ENCODE results near the gene MSRB2.
A peak's percentile ranks its signal among the peaks of the same experiment; 100 is the strongest.

Gene MSRB2

DNA sequence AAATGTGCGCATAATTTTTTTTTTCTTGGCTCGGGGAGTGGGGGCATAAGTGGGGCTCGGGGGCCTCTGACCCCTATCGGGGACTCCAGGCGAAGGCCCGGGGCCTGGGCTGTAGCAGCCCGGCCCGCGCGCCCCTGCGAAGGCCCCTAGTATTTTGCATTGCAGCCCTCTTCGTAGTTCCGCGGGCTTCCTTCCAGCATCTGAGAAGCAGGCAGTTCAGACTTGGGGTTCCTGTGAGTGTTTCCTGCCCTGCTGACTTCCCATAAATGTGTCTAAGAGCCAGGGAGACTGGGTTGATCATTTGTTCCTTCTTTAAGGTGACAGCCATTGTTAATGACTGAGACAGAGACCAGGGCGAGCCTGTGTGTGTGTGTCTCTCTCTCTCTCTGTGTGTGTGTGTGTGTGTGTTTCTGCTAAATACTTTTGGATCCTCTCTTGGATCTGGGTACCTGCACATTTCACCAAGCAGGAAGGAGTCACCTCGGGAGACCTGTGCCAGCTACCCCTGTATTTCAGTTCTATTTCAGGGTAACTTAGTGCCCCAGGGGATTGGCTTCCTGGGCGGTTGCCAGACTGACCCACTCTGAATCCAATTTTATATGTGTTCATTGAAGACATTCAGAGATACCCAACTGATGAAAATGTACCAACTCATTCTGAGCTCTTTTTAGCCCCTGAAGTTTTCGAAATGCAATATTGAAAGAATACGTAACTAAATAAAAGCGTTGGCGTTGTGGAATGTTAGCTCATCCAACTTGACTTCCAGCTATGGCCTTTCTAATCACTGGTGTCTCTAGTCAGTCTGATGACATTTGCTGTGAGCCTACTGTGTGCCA lies 805 bp downstream of the MSRB2 start:
- H3K79me2 ChIP-seq (ENCODE audit: control insufficient read depth, insufficient read depth, low read length, unreplicated experiment) = peaks cover 23% of the 10 kb centered on the region
- H3K27ac ChIP-seq (ENCODE audit: low read depth, low read length) = peak overlapping the region; percentile 15; the same call in 1 of the 2 replicates
- H3K27me3 ChIP-seq (ENCODE audit: insufficient read depth, low read length) = no peaks in the 10 kb centered on the region; the same call in none of the 2 replicates
- peak overlapping the region; percentile 79 for H3K4me3 ChIP-seq (ENCODE audit: low read depth, low read length)
- H2AFZ ChIP-seq (ENCODE audit: low read length, unreplicated experiment) = peak overlapping the region; percentile 72
- H3K36me3 ChIP-seq (ENCODE audit: insufficient read depth, low read length) = no peaks in the 10 kb centered on the region
- H3K4me1 ChIP-seq (ENCODE audit: control insufficient read depth, insufficient read depth, low read length, unreplicated experiment) = peaks cover 18% of the 10 kb centered on the region

DNA sequence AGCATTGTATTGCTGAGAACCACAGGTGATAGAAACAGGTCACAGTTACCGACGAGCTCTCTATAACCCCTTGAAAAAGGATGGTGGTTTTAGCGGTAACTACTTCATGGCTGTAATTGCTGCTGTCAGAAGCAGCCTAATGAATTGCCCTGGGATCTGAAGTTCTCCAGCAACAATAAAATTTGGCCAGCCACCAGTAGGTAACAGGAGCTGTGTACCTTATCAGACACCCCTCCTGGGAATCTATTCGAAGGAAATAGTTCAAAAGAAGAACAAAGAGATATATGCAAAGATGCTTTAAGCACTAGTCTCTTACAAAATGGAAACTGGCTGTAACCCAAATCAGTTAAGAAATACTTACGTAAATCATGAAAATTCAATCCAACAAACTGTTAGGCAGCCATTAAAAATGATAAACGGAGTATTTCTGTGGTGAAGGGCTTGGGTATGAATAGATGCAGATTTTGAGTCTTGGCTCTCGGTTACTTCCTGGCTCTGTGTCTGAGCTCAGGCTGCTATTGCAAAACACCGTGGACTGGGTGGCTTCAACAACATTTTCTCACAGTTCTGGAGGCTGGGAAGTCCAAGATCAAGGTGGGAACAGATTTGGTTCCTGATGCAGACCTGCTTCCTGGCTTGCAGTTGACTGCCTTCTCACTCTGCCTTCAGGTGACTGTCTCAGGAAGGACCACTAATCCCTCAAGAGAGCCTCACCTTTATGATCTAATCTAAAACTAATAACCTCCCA lies 1.6 kb downstream of the MSRB2 start:
- peaks cover 23% of the 10 kb centered on the region for H3K79me2 ChIP-seq (ENCODE audit: control insufficient read depth, insufficient read depth, low read length, unreplicated experiment)
- H3K4me3 ChIP-seq (ENCODE audit: low read depth, low read length) = peak overlapping the region; percentile 79
- H3K27me3 ChIP-seq (ENCODE audit: insufficient read depth, low read length) = no peaks in the 10 kb centered on the region; the same call in none of the 2 replicates
- no peaks in the 10 kb centered on the region for H3K36me3 ChIP-seq (ENCODE audit: insufficient read depth, low read length)
- peak overlapping the region; percentile 38 for H3K27ac ChIP-seq (ENCODE audit: low read depth, low read length)
- no peak overlapping the region for H2AFZ ChIP-seq (ENCODE audit: low read length, unreplicated experiment)
- H3K4me1 ChIP-seq (ENCODE audit: control insufficient read depth, insufficient read depth, low read length, unreplicated experiment) = peaks cover 18% of the 10 kb centered on the region

DNA sequence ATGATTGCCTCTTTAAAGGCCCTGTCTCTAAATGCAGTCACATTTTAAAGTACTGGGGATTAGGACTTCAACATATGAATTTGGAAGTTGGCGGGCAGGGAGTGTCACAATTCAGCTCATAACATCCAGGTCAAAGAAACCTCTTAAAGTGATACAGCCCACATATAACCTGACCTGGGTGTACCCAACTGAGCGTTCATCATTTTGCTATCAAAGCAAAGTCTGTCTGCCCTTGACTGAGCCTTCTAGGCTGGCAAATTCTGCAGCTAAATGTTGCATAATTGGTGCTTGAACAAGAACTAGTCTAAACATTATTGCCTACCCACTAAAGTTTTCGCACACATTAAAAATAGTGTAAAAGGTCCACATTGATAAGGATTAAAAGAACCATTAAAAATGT lies 3.7 kb downstream of the MSRB2 start:
- H3K4me1 ChIP-seq (ENCODE audit: control insufficient read depth, insufficient read depth, low read length, unreplicated experiment) = peaks cover 18% of the 10 kb centered on the region
- H3K27me3 ChIP-seq (ENCODE audit: insufficient read depth, low read length) = no peaks in the 10 kb centered on the region
- H3K27ac ChIP-seq (ENCODE audit: low read depth, low read length) = no peak overlapping the region
- no peak overlapping the region for H2AFZ ChIP-seq (ENCODE audit: low read length, unreplicated experiment)
- peaks cover 23% of the 10 kb centered on the region for H3K79me2 ChIP-seq (ENCODE audit: control insufficient read depth, insufficient read depth, low read length, unreplicated experiment)
- no peak overlapping the region for H3K4me3 ChIP-seq (ENCODE audit: low read depth, low read length)
- H3K36me3 ChIP-seq (ENCODE audit: insufficient read depth, low read length) = no peaks in the 10 kb centered on the region

DNA sequence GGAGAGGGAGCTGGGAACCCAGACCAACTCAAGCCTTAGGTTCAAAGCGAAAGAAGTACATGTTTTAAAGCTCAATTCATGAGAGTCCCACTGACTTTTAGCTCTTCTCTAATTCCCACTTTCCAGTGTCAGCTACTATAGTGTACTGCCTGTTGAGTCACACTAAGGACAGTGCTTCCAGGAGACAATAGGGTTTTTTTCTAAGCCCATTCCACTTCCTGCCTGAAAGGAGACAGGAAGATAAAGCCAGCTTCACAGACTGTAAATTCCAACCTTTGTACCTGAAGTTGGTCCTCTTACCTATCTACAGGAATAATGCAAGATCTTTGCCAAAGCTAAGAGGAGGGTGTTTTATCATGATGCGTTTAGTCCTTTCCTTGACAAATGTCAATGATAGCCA lies 4.4 kb downstream of the MSRB2 start:
- Histone ChIP-seq H3K27me3 (ENCODE audit: insufficient read depth, low read length) (no peaks in the 10 kb centered on the region), H3K79me2 (ENCODE audit: control insufficient read depth, insufficient read depth, low read length, unreplicated experiment) (peaks cover 23% of the 10 kb centered on the region), H3K27ac (ENCODE audit: low read depth, low read length) (no peak overlapping the region), H2AFZ (ENCODE audit: low read length, unreplicated experiment) (no peak overlapping the region), H3K36me3 (ENCODE audit: insufficient read depth, low read length) (no peaks in the 10 kb centered on the region), H3K4me3 (ENCODE audit: low read depth, low read length) (no peak overlapping the region), H3K4me1 (ENCODE audit: control insufficient read depth, insufficient read depth, low read length, unreplicated experiment) (peaks cover 18% of the 10 kb centered on the region)

DNA sequence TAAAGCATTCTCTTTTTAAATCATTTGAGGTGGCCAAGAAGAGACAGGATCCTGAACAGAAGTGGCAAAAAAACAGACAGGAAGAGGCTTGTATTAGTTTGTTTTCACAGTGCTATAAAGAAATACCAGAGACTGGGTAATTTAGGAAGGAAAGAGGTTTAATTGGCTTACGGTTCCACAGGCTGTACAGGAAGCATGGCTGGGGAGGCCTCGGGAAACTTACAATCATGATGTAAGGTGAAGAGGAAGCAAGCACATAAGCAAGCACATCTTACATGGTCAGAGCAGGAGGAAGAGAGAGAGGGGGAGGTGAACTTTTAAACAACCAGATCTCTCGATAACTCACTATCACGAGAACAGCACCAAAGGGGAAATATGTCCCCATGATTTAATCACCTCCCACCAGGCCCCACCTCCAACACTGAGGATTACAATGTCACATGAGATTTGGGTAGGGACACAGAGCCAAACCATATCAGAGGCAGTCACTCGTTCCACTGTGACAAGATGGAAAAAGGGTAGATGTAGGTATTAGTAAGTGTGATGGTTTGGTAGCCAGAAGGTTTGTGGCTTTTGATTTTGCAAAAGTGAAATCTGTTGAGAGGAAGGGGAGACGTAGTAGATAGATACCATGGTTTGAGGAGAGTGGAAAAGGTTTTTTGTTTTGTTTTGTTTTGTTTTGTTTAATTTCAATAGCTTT lies 5.1 kb downstream of the MSRB2 start:
- no peaks in the 10 kb centered on the region for H3K27me3 ChIP-seq (ENCODE audit: insufficient read depth, low read length)
- H3K36me3 ChIP-seq (ENCODE audit: insufficient read depth, low read length) = no peaks in the 10 kb centered on the region
- H3K27ac ChIP-seq (ENCODE audit: low read depth, low read length) = no peak overlapping the region
- H2AFZ ChIP-seq (ENCODE audit: low read length, unreplicated experiment) = no peak overlapping the region
- H3K79me2 ChIP-seq (ENCODE audit: control insufficient read depth, insufficient read depth, low read length, unreplicated experiment) = peaks cover 23% of the 10 kb centered on the region
- H3K4me3 ChIP-seq (ENCODE audit: low read depth, low read length) = no peak overlapping the region
- peaks cover 18% of the 10 kb centered on the region for H3K4me1 ChIP-seq (ENCODE audit: control insufficient read depth, insufficient read depth, low read length, unreplicated experiment)

DNA sequence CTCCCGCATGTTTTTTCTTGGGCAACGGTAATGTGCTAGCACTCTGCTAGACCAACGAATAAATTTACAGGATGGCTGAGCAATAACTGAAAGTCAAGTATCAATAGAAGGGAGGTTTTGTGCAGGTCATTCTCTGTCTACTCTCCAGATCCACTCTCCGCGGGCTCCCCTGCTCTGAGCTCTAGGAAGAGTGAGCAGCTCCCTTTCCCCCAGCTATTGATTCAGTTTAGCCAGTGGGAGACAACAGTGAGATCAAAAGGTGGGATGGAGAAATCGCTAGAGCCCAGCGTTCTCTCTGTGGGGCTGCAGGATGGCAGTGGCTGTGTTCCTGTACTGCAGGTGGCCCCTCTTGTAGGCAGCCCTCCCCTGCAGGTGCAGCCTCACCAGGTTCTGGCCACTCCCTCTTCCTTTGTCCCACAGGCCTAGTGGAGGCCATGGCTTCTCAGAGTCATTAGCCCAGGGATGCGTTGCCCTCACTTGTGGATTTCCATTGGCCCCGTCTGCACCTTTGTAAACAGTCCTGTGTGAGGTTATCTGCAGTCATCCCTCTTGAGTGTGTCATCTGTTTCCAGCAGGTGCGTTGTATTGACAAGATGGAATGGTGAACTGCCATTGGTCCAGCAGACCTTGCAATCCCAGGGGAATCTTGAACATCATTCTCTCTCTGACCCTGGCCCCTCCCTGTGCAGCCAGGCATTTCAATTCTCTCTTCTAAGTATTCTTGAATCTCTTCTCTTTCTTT lies 11.1 kb downstream of the MSRB2 start:
- Histone ChIP-seq H3K36me3 (ENCODE audit: insufficient read depth, low read length) (no peaks in the 10 kb centered on the region), H3K4me3 (ENCODE audit: low read depth, low read length) (no peak overlapping the region), H3K27ac (ENCODE audit: low read depth, low read length) (no peak overlapping the region), H3K4me1 (ENCODE audit: control insufficient read depth, insufficient read depth, low read length, unreplicated experiment) (no peaks in the 10 kb centered on the region), H2AFZ (ENCODE audit: low read length, unreplicated experiment) (no peak overlapping the region), H3K27me3 (ENCODE audit: insufficient read depth, low read length) (no peaks in the 10 kb centered on the region), H3K79me2 (ENCODE audit: control insufficient read depth, insufficient read depth, low read length, unreplicated experiment) (no peaks in the 10 kb centered on the region)

DNA sequence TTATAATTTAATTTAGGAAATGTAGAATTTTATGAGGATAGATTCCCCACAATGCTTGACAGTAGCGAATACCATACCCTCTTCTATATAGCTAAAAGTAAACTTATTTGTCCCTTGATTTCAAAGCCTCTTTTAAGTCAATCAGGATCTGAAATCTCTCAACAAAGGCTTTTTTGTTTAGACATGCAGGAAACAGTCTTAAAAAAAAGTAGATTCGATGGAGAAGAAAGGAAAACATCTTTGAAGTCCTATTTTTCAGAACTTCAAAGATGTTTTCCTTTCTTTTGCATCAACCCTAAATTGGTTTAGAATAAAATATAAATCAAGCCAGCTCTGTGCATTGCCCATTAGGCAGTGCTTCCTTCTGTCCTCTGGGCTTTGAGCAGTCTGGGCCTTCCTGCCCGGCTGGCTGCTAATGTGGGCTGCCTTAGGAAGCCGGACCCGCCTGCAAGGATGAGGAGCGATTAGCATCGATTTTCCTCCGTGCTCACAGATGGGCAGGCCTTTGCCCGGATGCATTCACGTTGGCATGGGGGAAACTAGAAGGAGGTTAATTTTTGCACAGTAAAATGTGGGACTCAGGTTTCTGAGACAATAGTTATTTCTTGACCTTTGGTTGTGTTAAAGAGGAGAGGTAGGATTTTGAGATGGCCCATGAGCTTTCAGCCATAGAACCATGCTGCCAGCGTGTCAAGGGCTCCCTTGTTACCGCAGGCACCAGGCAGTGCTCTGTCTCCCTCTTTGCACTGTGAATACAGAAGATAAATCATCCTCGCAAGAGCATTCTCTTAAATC lies 15.5 kb downstream of the MSRB2 start:
- no peak overlapping the region for H3K27ac ChIP-seq (ENCODE audit: low read depth, low read length)
- H3K79me2 ChIP-seq (ENCODE audit: control insufficient read depth, insufficient read depth, low read length, unreplicated experiment) = no peaks in the 10 kb centered on the region
- no peaks in the 10 kb centered on the region for H3K4me1 ChIP-seq (ENCODE audit: control insufficient read depth, insufficient read depth, low read length, unreplicated experiment)
- 0 out of 2 replicates have a peak, but pooled peaks cover 6% of the 10 kb centered on the region for H3K36me3 ChIP-seq (ENCODE audit: insufficient read depth, low read length)
- no peak overlapping the region for H2AFZ ChIP-seq (ENCODE audit: low read length, unreplicated experiment)
- no peaks in the 10 kb centered on the region for H3K27me3 ChIP-seq (ENCODE audit: insufficient read depth, low read length)
- H3K4me3 ChIP-seq (ENCODE audit: low read depth, low read length) = no peak overlapping the region

DNA sequence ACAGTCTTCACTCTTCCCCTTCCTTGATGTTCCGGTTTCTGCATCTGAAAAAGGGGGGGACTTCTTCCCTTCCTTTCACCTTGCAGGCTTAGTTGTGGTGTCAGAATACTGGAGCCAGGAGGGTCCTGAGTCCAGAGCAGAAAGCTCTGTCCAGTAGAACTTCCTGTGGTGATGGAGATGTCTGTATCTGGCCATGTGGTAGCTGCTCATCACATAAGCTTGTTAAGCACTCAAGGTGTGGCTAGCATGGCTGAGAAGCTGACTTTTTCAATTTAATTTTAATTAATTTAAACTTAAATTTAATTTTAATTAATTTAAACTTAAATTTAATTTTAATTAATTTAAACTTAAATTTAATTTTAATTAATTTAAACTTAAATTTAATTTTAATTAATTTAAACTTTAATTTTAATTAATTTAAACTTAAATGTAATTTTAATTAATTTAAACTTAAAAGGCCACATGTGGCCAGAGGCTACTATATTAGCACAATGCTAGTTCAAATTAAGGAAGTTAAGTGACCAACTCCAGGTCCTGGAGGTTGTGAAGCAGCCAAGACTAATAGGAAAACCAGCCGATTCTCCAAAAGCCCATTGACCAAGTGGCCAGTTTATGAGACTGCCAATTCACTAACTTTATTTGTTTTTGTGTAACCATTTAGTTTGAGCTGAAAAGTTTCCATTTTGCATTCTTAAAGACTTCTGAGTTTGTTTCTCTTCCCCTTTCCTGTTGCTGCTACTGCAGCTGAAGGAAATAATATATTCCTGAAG lies 16.3 kb downstream of the MSRB2 start:
- no peak overlapping the region for H3K4me3 ChIP-seq (ENCODE audit: low read depth, low read length)
- H3K36me3 ChIP-seq (ENCODE audit: insufficient read depth, low read length) = 0 out of 2 replicates have a peak, but pooled peaks cover 6% of the 10 kb centered on the region
- H3K4me1 ChIP-seq (ENCODE audit: control insufficient read depth, insufficient read depth, low read length, unreplicated experiment) = no peaks in the 10 kb centered on the region
- no peaks in the 10 kb centered on the region for H3K79me2 ChIP-seq (ENCODE audit: control insufficient read depth, insufficient read depth, low read length, unreplicated experiment)
- no peak overlapping the region for H2AFZ ChIP-seq (ENCODE audit: low read length, unreplicated experiment)
- H3K27me3 ChIP-seq (ENCODE audit: insufficient read depth, low read length) = no peaks in the 10 kb centered on the region
- no peak overlapping the region for H3K27ac ChIP-seq (ENCODE audit: low read depth, low read length)

DNA sequence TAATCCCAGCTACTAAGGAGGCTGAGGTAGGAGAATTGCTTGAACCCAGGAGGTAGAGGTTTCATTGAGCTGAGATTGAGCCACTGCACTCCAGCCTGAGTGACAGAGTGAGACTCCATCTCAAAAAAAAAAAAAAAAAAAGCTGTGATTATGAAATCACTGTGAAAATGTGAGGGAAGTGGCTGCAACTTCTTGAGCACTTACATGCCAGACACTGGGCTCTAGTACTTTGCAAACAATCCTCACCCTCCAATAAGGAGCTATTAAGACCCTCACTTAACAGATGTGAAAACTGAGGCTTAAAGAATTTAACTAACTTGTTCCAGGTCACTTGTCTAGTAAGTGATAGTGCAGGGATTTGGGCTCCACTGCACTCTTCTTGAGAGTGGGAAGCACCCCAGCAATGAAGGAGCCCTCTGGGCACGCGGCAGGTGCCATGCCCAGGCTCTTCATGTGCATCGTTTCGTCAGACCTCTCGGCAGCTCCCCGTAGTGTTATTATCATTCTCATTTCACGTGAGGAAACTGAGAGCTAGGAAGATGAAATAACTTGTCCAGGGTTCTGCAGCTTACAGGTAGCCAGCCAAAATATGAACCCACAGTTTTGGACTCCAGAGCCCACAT lies 19.0 kb downstream of the MSRB2 start:
- H3K79me2 ChIP-seq (ENCODE audit: control insufficient read depth, insufficient read depth, low read length, unreplicated experiment) = no peaks in the 10 kb centered on the region
- no peak overlapping the region for H3K4me3 ChIP-seq (ENCODE audit: low read depth, low read length)
- H3K27me3 ChIP-seq (ENCODE audit: insufficient read depth, low read length) = no peaks in the 10 kb centered on the region
- H3K4me1 ChIP-seq (ENCODE audit: control insufficient read depth, insufficient read depth, low read length, unreplicated experiment) = no peaks in the 10 kb centered on the region
- 0 out of 2 replicates have a peak, but pooled peaks cover 6% of the 10 kb centered on the region for H3K36me3 ChIP-seq (ENCODE audit: insufficient read depth, low read length)
- no peak overlapping the region for H3K27ac ChIP-seq (ENCODE audit: low read depth, low read length)
- no peak overlapping the region for H2AFZ ChIP-seq (ENCODE audit: low read length, unreplicated experiment)

Measured in ACC112 (cell line).